IMR-90 (cell line): ENCODE measurements around the gene SLAMF9. TPM values are rescaled to one million over a fixed set of nuclear protein-coding genes. Genes with fewer than 3 reads are reported as not detected.

Experiments used
- ATAC-seq: fragments of 200-7000 bp; cut with Tn5 transposase; 2 replicates; pipeline ENCODE4 v1.9.1; 2020; ENCODE audit warnings: low read depth, mild to moderate bottlenecking, moderate library complexity
- BruUV-seq: library from RNA; stranded (reverse); fragments of 400-500 nt; replicated peaks from 2 replicates; lab custom pipeline; 2021; lab: Mats Ljungman, UMichigan
- CTCF ChIA-PET: fragments of 300-600 bp; formaldehyde crosslinking; extraction: SDS; loops from one replicate; lab custom pipeline; 2021; ENCODE audit warnings: antibody characterized with exemption; lab: Yijun Ruan, JAX
- POLR2A ChIA-PET: fragments of 300-600 bp; sonication (Branson Sonifier 250); formaldehyde crosslinking; loops from one replicate; lab custom pipeline; 2022; ENCODE audit warnings: antibody characterized with exemption; ENCODE audit not compliant: unreplicated experiment; lab: Charles Lee
- DNase-seq: peaks from one replicate; pipeline ENCODE4 v3.0.0; 2013
- H2AFZ ChIP-seq: replicated peaks from 2 replicates; pipeline ENCODE3; 2013; ENCODE audit warnings: low read length, mild to moderate bottlenecking; ENCODE audit not compliant: poor library complexity
- H2AK5ac ChIP-seq: 2 replicates; pipeline ENCODE4 v1.6.1; 2013; ENCODE audit warnings: low read depth, low read length, inconsistent platforms
- H2AK9ac ChIP-seq: replicated peaks from 2 replicates; pipeline ENCODE3; 2013; ENCODE audit warnings: mild to moderate bottlenecking, low read depth, low read length, moderate library complexity; ENCODE audit not compliant: poor library complexity
- H2BK120ac ChIP-seq: 2 replicates; pipeline ENCODE4 v1.6.1; 2013; ENCODE audit warnings: low read depth, low read length, inconsistent platforms
- H2BK15ac ChIP-seq: 3 replicates; pipeline ENCODE4 v1.6.1; 2013; ENCODE audit warnings: low read depth, low read length, inconsistent platforms
- H2BK20ac ChIP-seq: 2 replicates; pipeline ENCODE4 v1.6.1; 2013; ENCODE audit warnings: low read depth, mild to moderate bottlenecking, inconsistent platforms, low read length, moderate library complexity
- H2BK5ac ChIP-seq: 2 replicates; pipeline ENCODE4 v1.6.1; 2013; ENCODE audit warnings: mild to moderate bottlenecking, low read depth, low read length, inconsistent platforms; ENCODE audit not compliant: poor library complexity, severe bottlenecking
- H3K14ac ChIP-seq: replicated peaks from 2 replicates; pipeline ENCODE4 v1.6.1; 2013; ENCODE audit warnings: low read depth, low read length, inconsistent platforms
- H3K18ac ChIP-seq: 2 replicates; pipeline ENCODE4 v1.6.1; 2013; ENCODE audit warnings: low read depth, low read length, control low read depth
- H3K23ac ChIP-seq: 2 replicates; pipeline ENCODE4 v1.6.1; 2013; ENCODE audit warnings: low read depth, low read length, inconsistent platforms
- H3K27ac ChIP-seq: 2 replicates; pipeline ENCODE4 v1.5.1; 2013; ENCODE audit warnings: mild to moderate bottlenecking, control low read depth, low read length; ENCODE audit not compliant: insufficient read depth
- H3K27me3 ChIP-seq: 2 replicates; pipeline ENCODE4 v1.6.1; 2013; ENCODE audit warnings: low read length; ENCODE audit not compliant: control insufficient read depth, insufficient read depth
- H3K36me3 ChIP-seq: 2 replicates; pipeline ENCODE4 v1.6.1; 2013; ENCODE audit warnings: low read length, mixed read lengths; ENCODE audit not compliant: control insufficient read depth, insufficient read depth
- H3K4ac ChIP-seq: 2 replicates; pipeline ENCODE4 v1.6.1; 2013; ENCODE audit warnings: low read depth, low read length, inconsistent platforms
- H3K4me1 ChIP-seq: 2 replicates; pipeline ENCODE4 v1.6.1; 2013; ENCODE audit warnings: low read length, mixed read lengths; ENCODE audit not compliant: control insufficient read depth, insufficient read depth
- H3K4me2 ChIP-seq: 2 replicates; pipeline ENCODE4 v1.6.1; 2013; ENCODE audit warnings: low read depth, mild to moderate bottlenecking, control low read depth, low read length, moderate library complexity
- H3K4me3 ChIP-seq: 2 replicates; pipeline ENCODE4 v1.5.1; 2013; ENCODE audit warnings: low read depth, mild to moderate bottlenecking, control low read depth, low read length, moderate library complexity; ENCODE audit not compliant: insufficient read depth
- H3K56ac ChIP-seq: 2 replicates; pipeline ENCODE4 v1.6.1; 2013; ENCODE audit warnings: low read length, inconsistent platforms; ENCODE audit not compliant: insufficient read depth; ENCODE audit errors: extremely low read depth
- H3K79me1 ChIP-seq, 2 experiments: 2 replicates each; pipeline ENCODE4 v1.6.1; 2013; ENCODE audit warnings: low read length in 2 of 2, inconsistent platforms in 1 of 2, low read depth in 1 of 2
- H3K9ac ChIP-seq: 2 replicates; pipeline ENCODE4 v1.6.1; 2013; ENCODE audit warnings: low read depth, low read length, control low read depth
- H3K9me1 ChIP-seq: 2 replicates; pipeline ENCODE4 v1.6.1; 2013; ENCODE audit warnings: low read length, inconsistent platforms; ENCODE audit not compliant: insufficient read depth
- H3K9me3 ChIP-seq: 2 replicates; pipeline ENCODE4 v1.6.1; 2013; ENCODE audit warnings: low read length; ENCODE audit not compliant: control insufficient read depth, insufficient read depth
- H4K20me1 ChIP-seq: 2 replicates; pipeline ENCODE4 v1.6.1; 2013; ENCODE audit warnings: low read length, inconsistent platforms; ENCODE audit not compliant: insufficient read depth
- H4K5ac ChIP-seq: 2 replicates; pipeline ENCODE4 v1.6.1; 2013; ENCODE audit warnings: mild to moderate bottlenecking, low read depth, low read length, control low read depth
- H4K8ac ChIP-seq, 2 experiments: 2 replicates each; pipeline ENCODE4 v1.6.1; 2013; ENCODE audit warnings: low read depth in 2 of 2, low read length in 2 of 2, control low read depth in 1 of 2, inconsistent platforms in 1 of 2
- H4K91ac ChIP-seq: 2 replicates; pipeline ENCODE4 v1.6.1; 2013; ENCODE audit warnings: low read depth, low read length, inconsistent platforms; ENCODE audit not compliant: insufficient read depth
- BHLHE40 ChIP-seq: fragments of 150-350 bp; IDR thresholded peaks from 2 replicates; pipeline ENCODE4 v1.6.1; 2016; ENCODE audit warnings: mild to moderate bottlenecking, low read depth, low read length
- CHD1 ChIP-seq: IDR thresholded peaks from 2 replicates; pipeline ENCODE4 v1.6.1; 2012; ENCODE audit warnings: low read depth, low read length, improper control_type of control experiment
- CTCF ChIP-seq: conservative IDR thresholded peaks from 2 replicates; pipeline ENCODE4 v1.5.1; 2012; ENCODE audit warnings: mild to moderate bottlenecking, low read depth, low read length, improper control_type of control experiment
- FOS ChIP-seq: fragments of 150-350 bp; IDR thresholded peaks from 2 replicates; pipeline ENCODE4 v1.6.1; 2016; ENCODE audit warnings: low read depth, low read length
- NFE2L2 ChIP-seq: fragments of 150-350 bp; IDR thresholded peaks from 2 replicates; pipeline ENCODE4 v1.6.1; 2016; ENCODE audit warnings: low read depth, mild to moderate bottlenecking, low read length
- POLR2A ChIP-seq: IDR thresholded peaks from 2 replicates; pipeline ENCODE4 v1.6.1; 2012; ENCODE audit warnings: mild to moderate bottlenecking, low read depth, low read length
- RFX5 ChIP-seq: IDR thresholded peaks from 2 replicates; pipeline ENCODE4 v1.8.0; 2012; ENCODE audit warnings: low read depth, mild to moderate bottlenecking, low read length, moderate library complexity
- SMC3 ChIP-seq: fragments of 150-350 bp; IDR thresholded peaks from 2 replicates; pipeline ENCODE4 v1.6.1; 2016; ENCODE audit warnings: low read depth, mild to moderate bottlenecking, antibody characterized with exemption, low read length, moderate library complexity
- USF2 ChIP-seq: fragments of 150-350 bp; IDR thresholded peaks from 2 replicates; pipeline ENCODE4 v1.6.1; 2017; ENCODE audit warnings: mild to moderate bottlenecking, antibody characterized with exemption, low read length, low read depth
- WGBS, 2 experiments: methylation state at CpG; one replicate each; pipeline versions ENCODE4 v1.1.5 to v1.1.7; 2013; ENCODE audit warnings: missing lambda C conversion rate in 2 of 2; ENCODE audit not compliant: insufficient read length in 1 of 2; ENCODE audit errors: extremely low coverage in 2 of 2; 5-methylcytosine and 5-hydroxymethylcytosine counted together
- dilution Hi-C: fragments of 300-500 bp; cut with HindIII; formaldehyde crosslinking; loops from one replicate; pipeline ENCODE4 v1.14.3; 2018; ENCODE audit warnings: low sequenced_read_pairs; ENCODE audit not compliant: unreplicated experiment
- in situ Hi-C: fragments of 300-500 bp; cut with MboI; formaldehyde crosslinking; loops from 3 replicates; pipeline ENCODE4 v1.14.3; 2019; ENCODE audit warnings: low sequenced_read_pairs, inconsistent platforms, mixed read lengths
- intact Hi-C: fragments of 100-400 bp; cut with micrococcal nuclease; formaldehyde crosslinking; loops from 2 replicates; pipeline ENCODE4 v1.10.0; 2022
- polyA plus RNA-seq, 3 experiments: library from polyadenylated mRNA; depleted of rRNA; stranded (reverse); fragments of >200 nt; gene quantifications; 2 replicates each; pipeline ENCODE4 v1.2.3, GENCODE V29; 2012; ENCODE audit warnings: low replicate concordance in 1 of 3
- total RNA-seq: library from RNA; depleted of rRNA; stranded (reverse); fragments of >200 nt; gene quantifications from 2 replicates; pipeline ENCODE4 v1.2.3, GENCODE V29; 2012

SLAMF9 gene
- total and polyA plus RNA-seq, 2 of the 4 experiments (the other 2 are of a cell fraction), result 0.18 to 0.67 TPM

- Histone ChIP-seq H3K9ac (no peak overlapping the region), H3K56ac (no peak overlapping the region), H3K4me3 (no peak overlapping the region), H2BK5ac (no peak overlapping the region), H3K9me1 (no peaks in the 10 kb centered on the region), H2AFZ (no peak overlapping the region), H4K20me1 (no peaks in the 10 kb centered on the region), H3K27me3 (peaks cover 46% of the 10 kb centered on the region), H3K27ac (no peak overlapping the region), H4K91ac (no peak overlapping the region), H3K18ac (no peak overlapping the region), H2BK120ac (no peak overlapping the region), H3K4me2 (no peak overlapping the region), H3K23ac (no peak overlapping the region), H4K5ac (no peak overlapping the region), H3K4ac (no peak overlapping the region), H2AK5ac (no peak overlapping the region), H3K9me3 (no peaks in the 10 kb centered on the region), H3K79me1 (no peaks in the 10 kb centered on the region), H2BK20ac (no peak overlapping the region), H4K8ac (no peak overlapping the region), H3K4me1 (no peaks in the 10 kb centered on the region), H3K14ac (no peak overlapping the region), H3K36me3 (no peaks in the 10 kb centered on the region), H2AK9ac (no peak overlapping the region), H2BK15ac (no peak overlapping the region)
- 29% methylated on average over 3 of the region's 4 CpGs; no CpG with 5 or more reads in 1 of the 2 experiments for WGBS, 2 experiments
- in situ Hi-C loops, result loop anchor here (5.0 to 10.0 kb wide), 2 partner anchors 70 to 438 kb away; no protein-coding TSS in a partner anchor
- ChIA-PET POLR2A (no interaction called here), CTCF (interaction anchor here (6.4 kb wide), 1 partner anchor 69 kb away, joined by 48 read pairs; no protein-coding TSS in a partner anchor)
- TF ChIP-seq CTCF (no peak), POLR2A (no peak), CHD1 (no peak), FOS (no peak), USF2 (no peak), SMC3 (no peak), NFE2L2 (no peak), RFX5 (no peak), BHLHE40 (no peak)
- no peak for ATAC-seq
- DNase-seq, result no peak
- intact Hi-C loops, result no loop called here
- no TSS peak for BruUV-seq
- dilution Hi-C loops, result no loop called here
Observed at GRCh38 chr1:159937054-159937750, 16.8 kb downstream of the SLAMF9 start.
